Measurements from ENCODE around the gene MRPS22.
"Not testable (repeated sequence)": the region's sequence is repeated elsewhere in the genome, so short reads cannot be mapped to it uniquely, and the experiment has no call there.

MRPS22 gene

GRCh38 chr3:139312416-139312815 lies 31.4 kb upstream of the MRPS22 start:
- DNase-seq (ENCODE audit: low spot score), result no peak

- no peak for DNase-seq (ENCODE audit: low spot score)
Measured at GRCh38 chr3:139312959-139313358, 30.9 kb upstream of the MRPS22 start.

GRCh38 chr3:139313921-139314320 lies 29.9 kb upstream of the MRPS22 start:
- DNase-seq (ENCODE audit: low spot score), result no peak

- DNase-seq (ENCODE audit: low spot score), result no peak
Measured at GRCh38 chr3:139317215-139317614, 26.6 kb upstream of the MRPS22 start.

- DNase-seq (ENCODE audit: low spot score), result no peak
Measured at GRCh38 chr3:139317660-139318430, 26.0 kb upstream of the MRPS22 start.

- DNase-seq (ENCODE audit: low spot score), result no peak
Measured at GRCh38 chr3:139318431-139318816, 25.4 kb upstream of the MRPS22 start.

- no peak for DNase-seq (ENCODE audit: low spot score)
Measured at GRCh38 chr3:139318826-139319225, 25.0 kb upstream of the MRPS22 start.

GRCh38 chr3:139319428-139320402 lies 24.1 kb upstream of the MRPS22 start:
- no peak for DNase-seq (ENCODE audit: low spot score)

- DNase-seq (ENCODE audit: low spot score), result no peak
Measured at GRCh38 chr3:139320551-139321309, 23.1 kb upstream of the MRPS22 start.

- no peak for DNase-seq (ENCODE audit: low spot score)
Measured at GRCh38 chr3:139322346-139322745, 21.5 kb upstream of the MRPS22 start.

- no peak for DNase-seq (ENCODE audit: low spot score)
Measured at GRCh38 chr3:139323146-139323545, 20.7 kb upstream of the MRPS22 start.

GRCh38 chr3:139324456-139324855 lies 19.4 kb upstream of the MRPS22 start:
- DNase-seq (ENCODE audit: low spot score), result no peak

GRCh38 chr3:139325551-139325950 lies 18.3 kb upstream of the MRPS22 start:
- no peak for DNase-seq (ENCODE audit: low spot score)

GRCh38 chr3:139326131-139326530 lies 17.7 kb upstream of the MRPS22 start:
- DNase-seq (ENCODE audit: low spot score), result no peak

GRCh38 chr3:139326707-139327106 lies 17.1 kb upstream of the MRPS22 start:
- no peak for DNase-seq (ENCODE audit: low spot score)

GRCh38 chr3:139327231-139327630 lies 16.6 kb upstream of the MRPS22 start:
- DNase-seq (ENCODE audit: low spot score), result no peak

GRCh38 chr3:139327861-139328260 lies 16.0 kb upstream of the MRPS22 start:
- no peak for DNase-seq (ENCODE audit: low spot score)

- no peak for DNase-seq (ENCODE audit: low spot score)
Measured at GRCh38 chr3:139328356-139328755, 15.5 kb upstream of the MRPS22 start.

- peak; percentile 92 for DNase-seq (ENCODE audit: low spot score)
Measured at GRCh38 chr3:139329364-139329850, 14.4 kb upstream of the MRPS22 start.

- no peak for DNase-seq (ENCODE audit: low spot score)
Measured at GRCh38 chr3:139332092-139332491, 11.7 kb upstream of the MRPS22 start.

- DNase-seq (ENCODE audit: low spot score), result not testable (repeated sequence)
Measured at GRCh38 chr3:139334675-139335074, 9.1 kb upstream of the MRPS22 start.

- no peak for DNase-seq (ENCODE audit: low spot score)
Measured at GRCh38 chr3:139338405-139338804, 5.4 kb upstream of the MRPS22 start.

All from activated CD4-positive, alpha-beta T cell treated with anti-CD3 and anti-CD28 coated beads, Interleukin-2, Interleukin-4, amounts not matched to agents 100 ng/mL and 50 ng/mL, durations not matched to agents 16 hours and 8 hours (primary cell).